Measurements from ENCODE around the gene ANKMY1.

Gene ANKMY1

GRCh38 chr2:240532031-240532775 is 25.6 kb downstream of the ANKMY1 start:
- H3K27me3 ChIP-seq (ENCODE audit: insufficient read depth, low read length, poor library complexity, severe bottlenecking): no peaks in the 10 kb centered on the region
- H3F3A ChIP-seq (ENCODE audit: low read depth): no peaks in the 10 kb centered on the region
- H3K36me3 ChIP-seq (ENCODE audit: insufficient read depth, low read length): peaks cover 41% of the 10 kb centered on the region
- no peaks in the 10 kb centered on the region for H4K20me1 ChIP-seq (ENCODE audit: insufficient read depth, low read length, poor library complexity, severe bottlenecking)
- H3K4me1 ChIP-seq (ENCODE audit: insufficient read depth, low read length, poor library complexity, severe bottlenecking): no peaks in the 10 kb centered on the region
- no peaks in the 10 kb centered on the region for H3K79me2 ChIP-seq (ENCODE audit: insufficient read depth, low read length)
- peaks cover 20% of the 10 kb centered on the region; the same call in 1 of the 2 replicates for H3K9me3 ChIP-seq (ENCODE audit: insufficient read depth, low read depth, low read length)
- no peak overlapping the region for H2AFZ ChIP-seq (ENCODE audit: low read length)
- H3K9me2 ChIP-seq (replicated peaks; ENCODE audit: low read depth, low read length): no peaks in the 10 kb centered on the region
- H3K9ac ChIP-seq (ENCODE audit: low read depth, low read length, poor library complexity, severe bottlenecking): no peak overlapping the region
- no peak overlapping the region for H3K4me2 ChIP-seq (ENCODE audit: low read depth, low read length, poor library complexity, severe bottlenecking)
- TF ChIP-seq EZH2phosphoT487 (IDR thresholded peaks at IDR 0.05; ENCODE audit: borderline replicate concordance): no peak
- TF ChIP-seq CTCF (conservative IDR thresholded peaks at IDR 0.05; ENCODE audit: low read length): no peak
- H3K4me3 ChIP-seq (ENCODE audit: low read length, poor library complexity, severe bottlenecking): no peak overlapping the region

- H3K79me2 ChIP-seq (ENCODE audit: insufficient read depth, low read length): no peaks in the 10 kb centered on the region
- no peak overlapping the region for H3K9ac ChIP-seq (ENCODE audit: low read depth, low read length, poor library complexity, severe bottlenecking)
- no peak overlapping the region for H2AFZ ChIP-seq (ENCODE audit: low read length)
- TF ChIP-seq CTCF (conservative IDR thresholded peaks at IDR 0.05; ENCODE audit: low read length): no peak
- no peak for TF ChIP-seq EZH2phosphoT487 (IDR thresholded peaks at IDR 0.05; ENCODE audit: borderline replicate concordance)
- H4K20me1 ChIP-seq (ENCODE audit: insufficient read depth, low read length, poor library complexity, severe bottlenecking): no peaks in the 10 kb centered on the region
- no peak overlapping the region for H3K4me2 ChIP-seq (ENCODE audit: low read depth, low read length, poor library complexity, severe bottlenecking)
- no peak overlapping the region for H3K4me3 ChIP-seq (ENCODE audit: low read length, poor library complexity, severe bottlenecking)
- H3F3A ChIP-seq (ENCODE audit: low read depth): no peaks in the 10 kb centered on the region
- H3K9me2 ChIP-seq (replicated peaks; ENCODE audit: low read depth, low read length): no peaks in the 10 kb centered on the region
- H3K9me3 ChIP-seq (ENCODE audit: insufficient read depth, low read depth, low read length): peaks cover 25% of the 10 kb centered on the region; the same call in 1 of the 2 replicates
- no peaks in the 10 kb centered on the region for H3K4me1 ChIP-seq (ENCODE audit: insufficient read depth, low read length, poor library complexity, severe bottlenecking)
- peaks cover 46% of the 10 kb centered on the region for H3K36me3 ChIP-seq (ENCODE audit: insufficient read depth, low read length)
- no peaks in the 10 kb centered on the region for H3K27me3 ChIP-seq (ENCODE audit: insufficient read depth, low read length, poor library complexity, severe bottlenecking)
Observed at GRCh38 chr2:240531038-240531437, 26.8 kb downstream of the ANKMY1 start.

GRCh38 chr2:240530181-240530580 is 27.6 kb downstream of the ANKMY1 start:
- Histone ChIP-seq H3K4me3 (ENCODE audit: low read length, poor library complexity, severe bottlenecking) (no peak overlapping the region), H2AFZ (ENCODE audit: low read length) (no peak overlapping the region), H3K9me3 (ENCODE audit: insufficient read depth, low read depth, low read length) (peaks cover 33% of the 10 kb centered on the region; the same call in 1 of the 2 replicates), H3K9me2 (replicated peaks; ENCODE audit: low read depth, low read length) (no peaks in the 10 kb centered on the region), H3K36me3 (ENCODE audit: insufficient read depth, low read length) (peaks cover 55% of the 10 kb centered on the region), H3K4me2 (ENCODE audit: low read depth, low read length, poor library complexity, severe bottlenecking) (no peak overlapping the region), H3K27me3 (ENCODE audit: insufficient read depth, low read length, poor library complexity, severe bottlenecking) (no peaks in the 10 kb centered on the region), H3K9ac (ENCODE audit: low read depth, low read length, poor library complexity, severe bottlenecking) (no peak overlapping the region), H3F3A (ENCODE audit: low read depth) (no peaks in the 10 kb centered on the region), H3K79me2 (ENCODE audit: insufficient read depth, low read length) (no peaks in the 10 kb centered on the region), H4K20me1 (ENCODE audit: insufficient read depth, low read length, poor library complexity, severe bottlenecking) (no peaks in the 10 kb centered on the region), H3K4me1 (ENCODE audit: insufficient read depth, low read length, poor library complexity, severe bottlenecking) (no peaks in the 10 kb centered on the region)
- TF ChIP-seq CTCF (conservative IDR thresholded peaks at IDR 0.05; ENCODE audit: low read length) (no peak), EZH2phosphoT487 (IDR thresholded peaks at IDR 0.05; ENCODE audit: borderline replicate concordance) (no peak)
